ENCODE results near the gene TTC22. TPM values are rescaled to one million over a fixed set of nuclear protein-coding genes. Genes with fewer than 3 reads are reported as not detected.

The TTC22 gene
- total RNA-seq, 1 donor from 2014 or later = not detected

DNA sequence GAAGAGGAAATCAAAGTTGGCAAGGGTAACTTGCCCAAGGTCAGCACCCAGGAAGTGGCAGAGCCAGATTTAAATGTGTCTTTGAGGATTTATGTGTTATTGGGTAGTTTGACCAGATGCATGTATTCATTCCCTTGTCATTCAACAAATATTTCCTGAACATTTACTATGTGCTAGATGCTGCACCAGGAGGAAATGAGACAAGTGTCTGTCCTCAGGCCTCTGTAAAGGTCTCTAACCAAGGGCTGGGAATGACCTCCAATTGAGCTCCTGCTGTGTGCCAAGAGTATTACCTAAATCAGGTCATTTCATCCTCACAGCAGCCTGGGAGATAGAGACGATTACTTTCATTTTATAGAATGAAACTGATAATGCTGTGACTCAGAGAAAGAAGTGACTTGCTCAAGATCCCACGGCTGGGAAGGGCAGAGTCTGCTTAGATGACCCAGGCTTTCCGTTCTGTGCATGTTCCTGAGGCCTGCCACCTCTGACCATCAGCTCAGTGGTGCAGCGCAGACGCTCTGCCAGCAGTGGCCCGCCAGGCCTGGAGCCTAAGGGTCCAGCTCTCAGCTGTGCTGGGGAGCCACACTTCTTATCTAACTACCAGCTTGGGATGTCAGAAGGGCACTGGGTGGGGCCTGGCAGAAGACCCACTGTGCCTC lies 3.5 kb upstream of the TTC22 start:
- Mint-ChIP-seq H3K36me3 (ENCODE audit: unreplicated experiment) (no peaks in the 10 kb centered on the region), H3K9me3 (ENCODE audit: unreplicated experiment) (no peaks in the 10 kb centered on the region), H3K27me3 (ENCODE audit: unreplicated experiment) (peaks cover 19% of the 10 kb centered on the region), H3K4me1 (ENCODE audit: unreplicated experiment) (no peaks in the 10 kb centered on the region), H3K4me3 (ENCODE audit: unreplicated experiment) (no peak overlapping the region), H3K27ac (ENCODE audit: unreplicated experiment) (no peak overlapping the region)
- TF ChIP-seq, protein P1, sequence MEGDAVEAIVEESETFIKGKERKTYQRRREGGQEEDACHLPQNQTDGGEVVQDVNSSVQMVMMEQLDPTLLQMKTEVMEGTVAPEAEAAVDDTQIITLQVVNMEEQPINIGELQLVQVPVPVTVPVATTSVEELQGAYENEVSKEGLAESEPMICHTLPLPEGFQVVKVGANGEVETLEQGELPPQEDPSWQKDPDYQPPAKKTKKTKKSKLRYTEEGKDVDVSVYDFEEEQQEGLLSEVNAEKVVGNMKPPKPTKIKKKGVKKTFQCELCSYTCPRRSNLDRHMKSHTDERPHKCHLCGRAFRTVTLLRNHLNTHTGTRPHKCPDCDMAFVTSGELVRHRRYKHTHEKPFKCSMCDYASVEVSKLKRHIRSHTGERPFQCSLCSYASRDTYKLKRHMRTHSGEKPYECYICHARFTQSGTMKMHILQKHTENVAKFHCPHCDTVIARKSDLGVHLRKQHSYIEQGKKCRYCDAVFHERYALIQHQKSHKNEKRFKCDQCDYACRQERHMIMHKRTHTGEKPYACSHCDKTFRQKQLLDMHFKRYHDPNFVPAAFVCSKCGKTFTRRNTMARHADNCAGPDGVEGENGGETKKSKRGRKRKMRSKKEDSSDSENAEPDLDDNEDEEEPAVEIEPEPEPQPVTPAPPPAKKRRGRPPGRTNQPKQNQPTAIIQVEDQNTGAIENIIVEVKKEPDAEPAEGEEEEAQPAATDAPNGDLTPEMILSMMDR (IDR thresholded peaks at IDR 0.05) = no peak
- no peak for DNase-seq (ENCODE audit: extremely low spot score, unreplicated experiment)

DNA sequence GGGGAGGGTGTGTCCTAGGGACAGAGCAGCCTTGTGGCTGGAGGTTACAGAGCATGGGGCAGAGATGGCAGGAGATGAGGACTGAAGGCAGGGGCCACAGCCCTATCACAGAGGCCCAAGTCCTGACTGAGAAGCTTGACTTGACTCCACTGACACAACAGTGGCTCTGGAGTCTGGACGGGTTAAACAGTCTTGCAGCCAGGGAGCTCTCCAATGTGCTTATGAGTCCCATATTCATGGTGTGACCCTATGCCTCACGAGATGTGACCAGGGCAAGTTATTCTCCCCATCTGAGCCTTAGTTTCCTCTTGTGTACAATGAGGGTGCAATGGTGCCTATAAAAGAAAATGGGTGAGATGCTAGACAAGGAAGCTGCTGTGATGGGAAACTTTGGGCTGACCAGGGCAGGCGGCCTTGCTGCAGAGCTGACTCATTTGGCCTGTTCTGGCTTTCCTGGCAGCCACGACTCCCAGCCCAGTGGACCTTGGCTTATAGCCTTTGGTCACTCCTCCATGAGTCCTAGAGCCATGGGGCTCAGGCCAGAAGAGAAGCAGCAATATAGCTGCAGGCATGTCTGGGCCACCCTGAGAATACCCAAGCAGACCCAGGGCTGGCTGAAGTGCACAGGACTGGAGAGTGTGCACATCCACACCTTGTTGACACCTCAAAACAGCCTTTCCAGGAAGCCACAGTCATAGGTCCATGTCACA lies 2.8 kb upstream of the TTC22 start:
- no peak overlapping the region for H3K27ac Mint-ChIP-seq (ENCODE audit: unreplicated experiment)
- H3K4me1 Mint-ChIP-seq (ENCODE audit: unreplicated experiment) = no peaks in the 10 kb centered on the region
- TF ChIP-seq, protein P1 (IDR thresholded peaks at IDR 0.05) = no peak
- DNase-seq (ENCODE audit: extremely low spot score, unreplicated experiment) = no peak
- H3K36me3 Mint-ChIP-seq (ENCODE audit: unreplicated experiment) = no peaks in the 10 kb centered on the region
- H3K4me3 Mint-ChIP-seq (ENCODE audit: unreplicated experiment) = no peak overlapping the region
- no peaks in the 10 kb centered on the region for H3K9me3 Mint-ChIP-seq (ENCODE audit: unreplicated experiment)
- peaks cover 23% of the 10 kb centered on the region for H3K27me3 Mint-ChIP-seq (ENCODE audit: unreplicated experiment)

DNA sequence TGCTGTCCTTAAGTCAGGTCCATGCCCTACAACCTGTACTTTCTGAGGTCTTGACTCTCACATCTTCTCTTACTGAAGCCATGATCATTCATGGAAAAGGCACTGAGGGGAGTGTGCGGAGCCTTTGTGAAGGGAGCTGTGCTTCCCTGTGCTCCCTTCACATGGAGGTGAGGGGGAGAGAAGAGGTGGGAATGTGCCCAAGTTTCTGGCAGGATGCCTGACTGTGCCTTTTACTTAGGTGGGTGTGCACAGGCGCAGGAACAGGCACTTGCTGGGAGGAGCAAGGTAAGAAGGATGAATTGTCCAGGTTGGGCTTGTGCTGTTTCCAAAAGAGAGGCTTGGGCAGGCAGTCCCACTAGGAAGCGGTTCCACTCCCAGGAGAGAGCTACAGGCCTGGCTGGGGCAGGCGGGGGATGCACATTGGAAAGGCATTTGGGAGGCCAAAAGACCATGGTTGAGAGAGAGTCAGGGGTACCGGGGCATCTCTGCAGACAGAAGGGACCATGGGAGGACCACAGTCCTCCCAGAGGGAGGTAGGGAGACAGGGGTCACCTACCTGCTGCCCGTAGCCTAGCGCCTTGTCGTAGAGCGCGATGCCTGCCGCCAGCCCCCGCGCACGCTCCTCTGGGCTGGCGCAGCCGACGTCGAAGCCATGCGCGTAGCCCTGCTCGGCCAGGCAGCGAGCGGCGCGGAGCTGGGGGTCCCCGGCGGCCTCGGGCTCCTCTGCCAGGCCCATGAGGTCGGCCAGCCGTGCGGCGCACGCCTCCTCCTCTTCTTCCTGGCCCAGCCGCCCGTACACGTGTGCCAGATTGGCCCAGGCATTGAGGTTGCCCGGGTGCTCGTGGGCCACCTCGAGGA lies 853 bp downstream of the TTC22 start:
- H3K36me3 Mint-ChIP-seq (ENCODE audit: unreplicated experiment) = no peaks in the 10 kb centered on the region
- no peak overlapping the region for H3K4me3 Mint-ChIP-seq (ENCODE audit: unreplicated experiment)
- H3K27me3 Mint-ChIP-seq (ENCODE audit: unreplicated experiment) = peaks cover 30% of the 10 kb centered on the region
- no peaks in the 10 kb centered on the region for H3K4me1 Mint-ChIP-seq (ENCODE audit: unreplicated experiment)
- H3K27ac Mint-ChIP-seq (ENCODE audit: unreplicated experiment) = no peak overlapping the region
- no peak for DNase-seq (ENCODE audit: extremely low spot score, unreplicated experiment)
- no peaks in the 10 kb centered on the region for H3K9me3 Mint-ChIP-seq (ENCODE audit: unreplicated experiment)
- TF ChIP-seq, protein P1 (IDR thresholded peaks at IDR 0.05) = no peak

DNA sequence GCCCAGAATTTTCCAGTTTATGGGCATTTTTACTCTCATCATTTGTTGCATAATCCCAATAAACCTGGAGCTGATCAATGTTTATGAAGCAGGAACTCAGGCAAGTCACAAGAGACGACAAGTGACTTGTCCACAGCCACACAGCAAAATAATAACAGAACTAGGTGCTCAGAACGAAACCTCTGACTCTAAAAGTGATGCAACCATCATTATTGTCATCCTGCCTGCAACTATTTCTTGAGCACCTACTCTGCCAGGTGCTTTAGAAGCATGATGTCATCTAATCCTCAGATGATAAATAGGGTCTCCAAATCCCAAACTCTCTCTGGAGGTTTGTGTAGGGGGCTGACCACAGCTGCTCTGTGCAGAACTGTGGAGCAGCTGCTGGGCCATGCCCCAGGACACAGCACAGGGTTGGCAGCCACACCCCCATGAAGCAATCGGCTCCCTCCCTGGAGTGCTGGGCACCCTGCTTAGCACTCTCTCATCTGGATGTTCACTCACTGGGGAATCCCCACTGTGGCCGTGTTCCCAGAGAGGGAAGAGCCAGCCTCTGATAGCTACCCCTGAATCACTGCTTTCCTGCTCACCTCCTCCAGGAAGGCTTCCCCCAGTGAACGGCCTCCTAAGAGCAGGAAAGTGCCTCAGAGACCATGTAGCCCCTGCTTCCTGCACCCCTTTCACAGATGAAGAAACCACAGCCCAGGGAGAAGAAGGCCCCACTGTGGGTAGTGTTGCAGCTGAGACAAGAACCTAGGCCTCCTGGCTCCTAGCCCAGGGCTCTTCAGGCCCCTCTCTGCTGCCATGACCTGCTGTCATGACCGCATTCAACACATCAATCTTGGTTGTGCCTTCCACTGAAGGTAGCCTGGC lies 2.1 kb downstream of the TTC22 start:
- Mint-ChIP-seq H3K4me3 (ENCODE audit: unreplicated experiment) (no peak overlapping the region), H3K36me3 (ENCODE audit: unreplicated experiment) (no peaks in the 10 kb centered on the region), H3K27me3 (ENCODE audit: unreplicated experiment) (peaks cover 37% of the 10 kb centered on the region), H3K9me3 (ENCODE audit: unreplicated experiment) (no peaks in the 10 kb centered on the region), H3K4me1 (ENCODE audit: unreplicated experiment) (no peaks in the 10 kb centered on the region), H3K27ac (ENCODE audit: unreplicated experiment) (no peak overlapping the region)
- TF ChIP-seq, protein P1 (IDR thresholded peaks at IDR 0.05) = no peak
- DNase-seq (ENCODE audit: extremely low spot score, unreplicated experiment) = no peak

Data from osteocyte (in vitro differentiated cells).